GM18519 (cell line): ENCODE measurements around the gene LMO7.
"Not testable (repeated sequence)": the region's sequence is repeated elsewhere in the genome, so short reads cannot be mapped to it uniquely, and the experiment has no call there.

Experiments
- ATAC-seq: cut with Tn5 transposase; IDR thresholded peaks from one replicate; pipeline ENCODE4 v1.9.1; 2021; ENCODE audit warnings: mild to moderate bottlenecking, moderate library complexity; ENCODE audit not compliant: unreplicated experiment, low FRiP score

LMO7 gene

DNA sequence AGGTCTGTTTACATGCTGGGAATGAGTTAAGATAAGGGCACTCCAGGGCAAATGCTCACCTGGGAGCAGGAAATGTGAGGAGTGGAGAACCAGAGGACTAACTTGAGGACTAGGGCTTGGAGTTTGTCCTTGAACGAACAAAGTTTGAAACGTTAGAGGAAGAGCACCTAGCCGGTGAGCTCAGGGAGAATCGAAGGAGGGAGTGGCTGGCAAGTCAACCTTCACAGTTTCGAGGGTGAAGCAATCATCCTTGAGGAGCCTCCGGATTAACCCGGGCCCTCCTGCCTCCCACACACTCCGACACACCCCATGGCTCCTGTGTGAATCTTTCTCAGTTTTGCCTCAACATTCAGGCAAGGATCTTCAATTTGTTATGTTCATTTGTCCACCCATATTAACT, 58.6 kb downstream of the LMO7 start:
- ATAC-seq = no peak

- ATAC-seq = not testable (repeated sequence)
These were observed 59.8 kb downstream of the LMO7 start for GRCh38 chr13:75695908-75696307.

DNA sequence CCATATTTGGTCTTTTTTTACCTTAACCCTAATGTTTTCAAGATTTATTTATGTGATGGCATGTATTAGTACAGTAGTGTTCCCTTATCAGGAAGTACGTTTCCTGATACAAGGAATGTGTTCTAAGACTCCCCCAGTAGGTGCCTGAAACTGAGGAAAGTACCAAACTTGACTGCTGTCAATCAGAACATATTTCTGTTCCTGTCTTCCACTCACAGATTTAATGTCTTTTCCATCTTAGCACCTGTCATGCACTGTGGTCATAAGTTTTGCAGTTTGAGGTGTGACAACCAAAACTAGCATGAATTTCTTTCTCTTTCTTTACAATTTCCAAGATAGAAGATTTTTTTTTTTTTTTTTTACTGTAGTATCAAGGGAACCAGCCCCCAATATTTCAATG, 62.9 kb downstream of the LMO7 start:
- no peak for ATAC-seq

- ATAC-seq = not testable (repeated sequence)
These were observed 63.6 kb downstream of the LMO7 start for GRCh38 chr13:75699717-75700116.

GRCh38 chr13:75700552-75700951, 64.4 kb downstream of the LMO7 start:
- no peak for ATAC-seq

DNA sequence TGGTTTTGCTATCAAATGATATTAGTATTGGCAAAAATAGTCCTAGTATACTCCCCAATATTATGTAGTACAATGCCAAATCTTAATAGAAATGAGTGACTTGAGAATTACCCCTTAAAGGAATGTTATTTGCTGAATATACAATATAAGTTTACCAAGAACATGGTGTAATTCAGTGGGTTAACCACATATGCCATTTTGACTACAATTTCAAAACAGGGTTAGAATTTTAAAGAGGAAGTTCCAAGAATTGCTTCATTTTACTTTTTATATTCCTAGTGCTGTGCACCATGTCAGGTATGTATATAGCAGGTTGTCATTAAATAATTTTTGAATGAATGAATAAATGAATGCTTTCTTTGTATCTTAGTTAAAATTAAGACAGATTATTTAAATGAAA, 66.3 kb downstream of the LMO7 start:
- ATAC-seq = no peak

DNA sequence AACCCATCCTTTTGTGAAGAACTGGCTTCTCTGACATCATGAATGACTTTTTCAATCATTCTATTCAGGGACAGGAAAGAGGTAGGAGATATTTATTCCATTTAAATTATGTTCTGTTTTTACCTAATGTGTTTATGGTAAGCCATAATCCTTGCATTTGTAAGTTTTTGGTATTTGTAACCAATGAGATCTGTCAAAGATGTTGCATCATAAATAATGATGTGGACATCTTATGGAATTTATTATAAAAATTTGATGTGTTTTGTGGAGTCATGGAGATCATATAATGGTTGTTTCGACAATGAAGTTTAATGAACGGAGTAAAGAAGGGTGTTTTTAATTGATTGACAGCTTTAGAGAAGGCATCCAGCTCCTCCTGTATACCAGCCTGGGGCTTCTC, 67.6 kb downstream of the LMO7 start:
- no peak for ATAC-seq

GRCh38 chr13:75704194-75704926, 68.2 kb downstream of the LMO7 start:
- no peak for ATAC-seq

DNA sequence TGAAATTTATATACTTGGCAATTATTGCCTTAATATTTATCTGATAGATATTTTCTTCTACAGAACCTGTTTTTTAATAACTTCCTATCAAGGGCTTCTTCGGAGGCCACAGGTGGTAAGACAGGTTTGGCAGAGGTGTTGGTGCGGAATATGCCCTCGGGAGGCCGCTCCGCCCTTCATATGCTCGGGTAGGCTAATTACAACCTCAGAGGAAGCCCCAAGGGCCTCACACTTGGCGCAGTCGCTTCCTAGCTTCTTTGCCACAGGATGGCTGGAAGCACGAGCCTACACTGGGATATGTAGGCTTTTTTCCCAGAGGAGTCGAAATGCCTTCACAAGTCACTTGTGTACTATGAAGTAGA, 68.8 kb downstream of the LMO7 start:
- ATAC-seq = no peak

GRCh38 chr13:75705395-75705794, 69.3 kb downstream of the LMO7 start:
- ATAC-seq = no peak

DNA sequence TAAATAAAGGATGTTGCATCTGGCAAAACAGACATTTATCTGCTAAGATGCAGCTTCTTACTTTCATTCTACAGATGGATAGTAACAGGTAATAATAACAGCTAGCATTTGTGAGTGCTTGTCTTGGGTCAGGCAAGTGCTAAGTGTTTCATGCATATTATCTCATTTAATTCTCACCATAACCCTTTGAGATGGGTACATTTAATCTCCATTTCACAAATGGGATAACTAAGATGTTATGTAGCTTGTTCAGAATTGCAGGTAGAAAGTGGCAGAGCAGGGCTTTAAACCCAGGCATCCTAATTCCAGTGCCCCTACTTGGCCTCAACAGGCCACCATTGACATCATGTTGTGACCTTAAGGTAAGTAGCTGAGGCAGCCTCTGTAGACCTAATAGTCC, 69.8 kb downstream of the LMO7 start:
- ATAC-seq = no peak

DNA sequence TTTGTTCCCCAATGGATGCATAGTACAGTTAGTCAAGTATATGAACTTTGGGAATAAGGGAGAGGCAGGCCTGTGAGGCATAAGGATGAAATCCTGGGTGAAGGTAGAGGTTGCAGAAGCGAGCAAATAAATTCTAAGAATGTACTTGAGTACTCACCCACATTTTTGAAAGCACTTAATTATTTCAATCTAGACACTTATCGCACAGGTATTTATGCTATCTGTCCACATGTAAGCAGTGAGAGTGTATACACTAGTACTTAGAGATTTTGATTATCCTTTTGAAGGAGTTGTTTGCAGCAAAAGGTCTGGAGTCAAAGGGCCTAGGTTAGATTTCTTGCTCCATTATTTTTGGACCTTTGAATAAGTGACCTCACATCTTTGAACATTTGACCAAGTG, 77.7 kb downstream of the LMO7 start:
- ATAC-seq = no peak

- peak; percentile 98 for ATAC-seq
These were observed 79.7 kb downstream of the LMO7 start for GRCh38 chr13:75715601-75716523.

DNA sequence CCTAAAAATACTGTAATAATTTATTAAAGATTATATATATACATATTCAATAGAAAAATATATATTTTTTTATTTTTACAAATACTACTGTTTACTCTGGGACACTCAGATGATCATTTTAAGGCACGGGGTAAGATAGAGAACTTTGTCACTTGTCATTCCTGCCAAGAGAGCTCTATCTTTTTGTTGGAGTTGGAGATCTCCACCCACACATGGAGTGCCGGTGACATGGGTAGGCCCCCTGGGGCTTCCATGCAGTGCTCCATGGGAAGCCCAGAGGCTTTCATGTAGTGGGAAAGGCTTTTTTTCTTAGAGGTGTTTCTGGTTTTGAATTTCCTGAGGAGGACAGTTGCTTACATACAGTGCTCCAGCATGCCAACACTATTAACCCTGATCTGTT, 81.4 kb downstream of the LMO7 start:
- no peak for ATAC-seq

DNA sequence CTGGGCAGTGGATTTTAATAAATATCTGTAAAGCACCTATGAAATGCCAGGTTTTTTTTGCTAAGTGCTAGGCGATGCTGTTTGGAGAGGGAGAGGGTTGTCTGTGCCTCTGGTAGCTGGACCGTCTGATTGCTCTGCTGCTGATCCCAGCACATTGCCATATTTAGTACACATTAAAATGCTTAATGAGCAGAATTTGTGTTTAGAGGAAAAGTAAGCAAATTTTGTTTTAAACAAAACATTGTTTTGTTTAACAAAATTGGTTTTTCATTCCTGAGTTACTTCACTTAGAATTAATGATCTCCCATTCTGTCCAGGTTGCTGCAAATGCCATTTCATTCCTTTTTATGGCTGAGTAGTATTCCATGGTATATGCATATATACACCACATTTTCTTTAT, 85.2 kb downstream of the LMO7 start:
- ATAC-seq = no peak

DNA sequence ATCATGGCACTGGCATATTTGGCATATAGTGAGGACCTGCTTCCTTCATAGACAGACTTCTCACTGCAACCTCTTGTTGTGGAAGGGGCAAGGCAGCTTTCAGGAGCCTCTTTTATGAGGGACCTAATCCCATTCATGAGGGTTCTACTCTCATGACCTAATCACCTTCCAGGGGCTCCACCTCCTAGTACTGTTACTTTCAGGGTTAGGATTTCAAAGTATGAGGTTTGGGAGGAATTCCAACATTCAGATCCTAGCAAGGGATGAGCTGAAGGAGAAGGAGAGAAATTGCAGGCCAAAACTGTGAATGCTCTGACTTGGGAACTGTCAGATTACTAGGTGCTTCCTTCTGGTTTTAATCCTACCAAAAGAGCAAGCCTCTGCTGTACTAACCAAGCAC, 87.8 kb downstream of the LMO7 start:
- ATAC-seq = no peak

DNA sequence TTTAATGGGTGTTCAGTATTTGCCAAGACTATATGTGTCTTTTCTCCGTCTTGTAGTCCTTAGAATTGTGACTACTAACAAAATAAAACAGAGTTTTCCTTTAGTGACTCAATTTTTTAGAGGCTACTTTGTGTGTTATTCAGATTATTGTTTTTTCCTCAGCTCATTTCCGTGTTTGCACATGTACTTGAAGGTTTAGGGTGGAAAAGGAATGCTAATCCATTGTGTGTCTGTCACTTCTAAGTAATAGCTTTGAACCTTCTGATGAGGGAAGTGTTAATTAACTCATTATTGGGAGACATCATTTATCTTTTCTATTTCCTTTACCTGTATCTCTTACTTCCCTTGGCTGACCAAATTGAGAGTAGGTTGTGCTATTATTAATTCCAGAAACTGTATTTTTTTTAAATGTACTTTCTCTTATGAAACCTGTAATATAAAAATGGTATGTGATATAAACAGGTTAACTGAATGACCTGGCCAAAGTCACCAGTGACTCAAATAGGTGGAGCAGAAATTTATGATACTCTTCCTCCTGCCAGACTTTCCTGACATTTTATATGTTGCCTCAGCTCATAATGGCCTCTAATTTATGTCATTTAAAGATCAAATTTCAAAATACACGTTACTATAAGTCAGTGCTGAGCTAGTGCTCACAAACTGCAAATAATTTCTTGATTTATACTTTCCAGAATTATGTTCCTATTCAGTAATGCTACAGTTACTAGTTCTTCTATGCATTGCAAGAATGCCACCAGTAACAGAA, 88.8 kb downstream of the LMO7 start:
- ATAC-seq = no peak

GRCh38 chr13:75725736-75726135, 89.6 kb downstream of the LMO7 start:
- ATAC-seq = no peak

GRCh38 chr13:75726306-75726705, 90.2 kb downstream of the LMO7 start:
- no peak for ATAC-seq

- ATAC-seq = not testable (repeated sequence)
These were observed 97.0 kb downstream of the LMO7 start for GRCh38 chr13:75733113-75733512.

GRCh38 chr13:75736173-75736572, 100.0 kb downstream of the LMO7 start:
- no peak for ATAC-seq
